Small intestine (tissue), 7 donors: Measurements from ENCODE around the gene DMAC2L. TPM values are rescaled to one million over a fixed set of nuclear protein-coding genes. Genes with fewer than 3 reads are reported as not detected.
"Not testable (repeated sequence)": the region's sequence is repeated elsewhere in the genome, so short reads cannot be mapped to it uniquely, and the experiment has no call there.

ENCODE experiments used
- DNase-seq, 2 donors: peaks; one replicate each; pipeline versions ENCODE4 v3.0.0 to v3.0.0-alpha.2; 2013
- FAIRE-seq: peaks from 2 replicates; lab custom pipeline; 2012; peaks lifted over from hg19 to GRCh38; lab: Jason Lieb, UNC
- H3K27ac ChIP-seq, 3 donors: one replicate each; pipeline ENCODE4 v1.5.1; 2013; ENCODE audit warnings: low read length in 2 of 3, mild to moderate bottlenecking in 2 of 3, control low read depth in 1 of 3, inconsistent platforms in 1 of 3, low read depth in 1 of 3, moderate library complexity in 1 of 3
- H3K27me3 ChIP-seq, 3 donors: one replicate each; pipeline ENCODE4 v1.6.1; 2013; ENCODE audit warnings: low read length in 3 of 3, inconsistent platforms in 1 of 3; ENCODE audit not compliant: control insufficient read depth in 3 of 3, insufficient read depth in 3 of 3
- H3K36me3 ChIP-seq, 3 donors: one replicate each; pipeline ENCODE4 v1.6.1; 2013; ENCODE audit warnings: low read length in 3 of 3, inconsistent platforms in 1 of 3, low read depth in 1 of 3, mild to moderate bottlenecking in 1 of 3, moderate library complexity in 1 of 3; ENCODE audit not compliant: control insufficient read depth in 3 of 3, insufficient read depth in 2 of 3
- H3K4me1 ChIP-seq, 3 donors: one replicate each; pipeline ENCODE4 v1.6.1; 2013; ENCODE audit warnings: low read length in 2 of 3, inconsistent platforms in 1 of 3, low read depth in 1 of 3, mild to moderate bottlenecking in 1 of 3, moderate library complexity in 1 of 3; ENCODE audit not compliant: control insufficient read depth in 3 of 3, insufficient read depth in 2 of 3
- H3K4me3 ChIP-seq, 3 donors: one replicate each; pipeline ENCODE4 v1.5.1; 2013; ENCODE audit warnings: low read length in 3 of 3, control low read depth in 1 of 3, inconsistent platforms in 1 of 3, low read depth in 1 of 3, mild to moderate bottlenecking in 1 of 3, moderate library complexity in 1 of 3
- H3K9me3 ChIP-seq, 2 donors: one replicate each; pipeline ENCODE4 v1.6.1; 2013; ENCODE audit warnings: low read depth in 1 of 2, low read length in 1 of 2; ENCODE audit not compliant: control insufficient read depth in 2 of 2, insufficient read depth in 1 of 2
- WGBS, 3 donors: extraction: QIAGEN DNeasy Blood & Tissue Kit; methylation state at CpG; one replicate each; pipeline ENCODE4 v1.1.7; 2013; 5-methylcytosine and 5-hydroxymethylcytosine counted together
- polyA plus RNA-seq, 4 donors: library from polyadenylated mRNA; stranded (reverse) in 3 of 4; unstranded in 1 of 4; fragments of 200-250 nt in 3 of 4; fragments of 120-200 nt in 1 of 4; gene quantifications; one replicate each; pipeline versions ENCODE4 v1.2.1 to v1.2.3, GENCODE V29; 2013
- donor health status: healthy with polysubstance abuse.
- donor health status: control.
- donor health status: control.
- donor health status: Bipolar disorder and iron deficiency.
- donor health status: healthy.

DMAC2L gene
- polyA plus RNA-seq, 4 donors, result 13.6 to 27.0 (median 17.8) TPM

DNA sequence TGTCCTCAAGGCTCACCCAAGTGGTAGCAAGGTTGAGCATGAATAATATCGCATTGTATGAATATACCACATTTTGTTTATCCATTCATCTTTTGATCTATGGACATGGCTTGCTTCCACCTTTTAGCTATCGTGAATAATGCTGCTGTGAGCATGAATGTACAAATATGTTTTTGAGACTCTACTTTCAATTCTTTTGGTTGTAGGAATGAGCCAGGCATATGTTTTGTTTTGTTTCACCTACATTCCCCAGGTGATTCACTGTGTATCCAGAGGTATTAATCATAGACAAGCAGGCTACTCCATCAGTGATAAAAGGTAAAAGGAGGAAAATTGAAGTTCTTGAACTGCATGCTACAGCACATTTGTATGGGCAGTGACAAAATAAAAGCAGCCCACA, 48.7 kb downstream of the DMAC2L start:
- peaks cover 0 to 10% (median 3%) of the 10 kb centered on the region in 3 donors for H3K4me1 ChIP-seq
- no peaks in the 10 kb centered on the region for H3K9me3 ChIP-seq
- H3K36me3 ChIP-seq, result peaks cover 0 to 9% (median 3%) of the 10 kb centered on the region in 3 donors
- no peak overlapping the region for H3K27ac ChIP-seq
- FAIRE-seq (no peak), DNase-seq (no peak)
- WGBS, 3 donors, result 91 to 99% (median 92%) methylated on average over 2 of the region's 2 CpGs
- no peak overlapping the region for H3K4me3 ChIP-seq
- no peaks in the 10 kb centered on the region for H3K27me3 ChIP-seq

GRCh38 chr14:50361473-50362403, 49.6 kb downstream of the DMAC2L start:
- WGBS, 3 donors, result 97 to 98% (median 97%) methylated on average over 30 to 36 of the region's 36 CpGs
- not testable (repeated sequence) for H3K9me3 ChIP-seq, H3K4me3 ChIP-seq, H3K27ac ChIP-seq, FAIRE-seq, H3K36me3 ChIP-seq, H3K27me3 ChIP-seq, DNase-seq
- peaks cover 0 to 10% (median 6%) of the 10 kb centered on the region in 3 donors for H3K4me1 ChIP-seq

- DNase-seq, result peak in 1 of 2 donors; percentile 18
These were observed 50.9 kb downstream of the DMAC2L start for GRCh38 chr14:50362764-50363713.

DNA sequence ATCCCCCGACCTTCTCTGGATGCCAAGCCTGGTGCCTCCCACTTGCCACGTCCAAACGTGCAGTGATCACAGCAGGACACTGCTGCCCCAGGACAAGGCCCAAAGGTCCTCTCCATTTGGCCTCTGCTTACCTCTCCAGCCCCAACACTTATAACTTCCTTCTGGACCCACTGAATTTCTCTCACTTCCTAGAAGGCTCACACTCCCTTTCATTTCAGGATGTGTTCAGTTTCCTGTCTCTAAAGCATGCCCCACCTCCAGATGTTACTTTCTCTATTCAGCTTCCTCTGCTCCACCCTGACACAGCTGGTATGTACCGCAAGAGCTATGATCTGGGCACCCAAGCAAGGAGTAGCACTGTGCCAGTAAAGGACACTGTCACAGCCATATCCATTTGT, 51.6 kb downstream of the DMAC2L start:
- Histone ChIP-seq H3K4me1 (peaks cover 0 to 10% (median 8%) of the 10 kb centered on the region in 3 donors), H3K27me3 (no peaks in the 10 kb centered on the region), H3K36me3 (peaks cover 0 to 4% (median 0%) of the 10 kb centered on the region in 3 donors), H3K4me3 (peak overlapping the region in 1 of 3 donors; percentile 10), H3K27ac (peak overlapping the region; percentile 56 to 90 (median 84)), H3K9me3 (no peaks in the 10 kb centered on the region)
- FAIRE-seq, result no peak
- 29 to 68% (median 41%) methylated on average over 4 of the region's 4 CpGs for WGBS, 3 donors
- peak; percentile 30 to 56 for DNase-seq

More at GRCh38 chr14:50362764-50363713, 50.9 kb downstream of the DMAC2L start:
- H3K9me3 ChIP-seq, result no peaks in the 10 kb centered on the region
- H3K4me3 ChIP-seq, result peak overlapping the region in 1 of 3 donors; percentile 10
- H3K4me1 ChIP-seq, result peaks cover 0 to 10% (median 8%) of the 10 kb centered on the region in 3 donors
- no peak for FAIRE-seq
- peak overlapping the region; percentile 56 to 90 (median 84) for H3K27ac ChIP-seq
- peaks cover 0 to 4% (median 1%) of the 10 kb centered on the region in 3 donors for H3K36me3 ChIP-seq
- no peaks in the 10 kb centered on the region for H3K27me3 ChIP-seq
- 64 to 83% (median 82%) methylated on average over 14 of the region's 14 CpGs for WGBS, 3 donors

GRCh38 chr14:50364792-50365191, 52.7 kb downstream of the DMAC2L start:
- H3K9me3 ChIP-seq, result no peaks in the 10 kb centered on the region
- FAIRE-seq (no peak), DNase-seq (peak; percentile 80 to 91)
- 15 to 71% (median 42%) methylated on average over 1 of the region's 1 CpG for WGBS, 3 donors
- no peaks in the 10 kb centered on the region for H3K27me3 ChIP-seq
- no peak overlapping the region for H3K4me3 ChIP-seq
- peaks cover 0 to 4% (median 0%) of the 10 kb centered on the region in 3 donors for H3K36me3 ChIP-seq
- peaks cover 0 to 10% (median 8%) of the 10 kb centered on the region in 3 donors for H3K4me1 ChIP-seq
- peak overlapping the region in 2 of 3 donors; percentile 47 to 72 for H3K27ac ChIP-seq

DNA sequence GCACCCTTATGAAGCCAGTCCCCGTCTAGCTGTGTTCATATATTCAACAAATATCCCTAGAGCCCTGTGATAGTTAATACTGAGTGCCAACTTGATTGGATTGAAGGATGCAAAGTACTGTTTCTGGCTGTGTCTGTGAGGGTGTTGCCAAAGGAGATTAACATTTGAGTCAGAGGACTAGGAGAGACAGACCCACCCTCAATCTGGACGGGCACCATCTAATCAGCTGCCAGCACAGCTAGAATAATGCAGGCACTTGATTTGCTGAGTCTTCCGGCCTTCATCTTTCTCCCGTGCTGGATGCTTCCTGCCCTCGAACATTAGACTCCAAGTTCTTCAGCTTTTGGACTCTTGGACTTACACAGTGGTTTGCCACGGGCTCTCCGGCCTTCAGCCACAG, 53.4 kb downstream of the DMAC2L start:
- WGBS, 3 donors, result 23 to 65% (median 43%) methylated on average over 7 of the region's 7 CpGs
- H3K36me3 ChIP-seq, H3K9me3 ChIP-seq, H3K27me3 ChIP-seq, FAIRE-seq, H3K4me3 ChIP-seq: not testable (repeated sequence)
- DNase-seq, result peak in 1 of 2 donors; percentile 88
- Histone ChIP-seq H3K4me1 (peaks cover 0 to 10% (median 8%) of the 10 kb centered on the region in 3 donors), H3K27ac (peak overlapping the region in 2 of 3 donors; percentile 67 to 87)

DNA sequence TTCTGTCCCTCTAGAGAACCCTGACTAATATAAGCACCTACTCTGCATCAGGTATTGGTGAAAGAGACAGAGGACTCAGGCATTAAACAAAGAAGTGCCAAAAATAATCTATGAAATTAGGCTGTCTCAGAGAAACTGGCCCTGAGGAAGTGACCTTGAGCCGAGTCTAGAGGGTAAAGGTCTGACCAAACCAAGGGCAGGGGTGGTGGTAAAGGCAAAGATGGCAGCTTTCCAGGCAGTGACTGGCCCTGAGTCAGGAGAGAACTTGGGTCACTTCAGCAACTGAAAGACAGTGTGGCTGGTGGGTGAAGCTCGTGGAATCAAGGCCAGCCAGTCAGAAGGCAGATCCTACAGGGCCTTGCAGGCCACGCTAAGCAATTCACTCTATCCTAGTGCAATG, 54.0 kb downstream of the DMAC2L start:
- H3K4me1 ChIP-seq, result peaks cover 0 to 10% (median 8%) of the 10 kb centered on the region in 3 donors
- H3K27ac ChIP-seq, result peak overlapping the region in 2 of 3 donors; percentile 67 to 87
- DNase-seq (peak in 1 of 2 donors; percentile 81), FAIRE-seq (no peak)
- no peak overlapping the region for H3K4me3 ChIP-seq
- 40 to 72% (median 49%) methylated on average over 3 of the region's 3 CpGs for WGBS, 3 donors
- H3K9me3 ChIP-seq, result no peaks in the 10 kb centered on the region
- no peaks in the 10 kb centered on the region for H3K27me3 ChIP-seq
- peaks cover 0 to 4% (median 0%) of the 10 kb centered on the region in 3 donors for H3K36me3 ChIP-seq
